Hematopoietic multipotent progenitor cell treated with erythropoietin and hydrocortisone succinate and interleukin-3 and kit ligand, for 15 days (in vitro differentiated cells): ENCODE measurements around the gene LAMA5.
A peak's percentile ranks its signal among the peaks of the same experiment; 100 is the strongest.

Source experiments
- DNase-seq: peaks from one replicate; pipeline ENCODE4 v3.0.0-alpha.2; 2015; ENCODE audit warnings: low spot score

LAMA5 gene

DNA sequence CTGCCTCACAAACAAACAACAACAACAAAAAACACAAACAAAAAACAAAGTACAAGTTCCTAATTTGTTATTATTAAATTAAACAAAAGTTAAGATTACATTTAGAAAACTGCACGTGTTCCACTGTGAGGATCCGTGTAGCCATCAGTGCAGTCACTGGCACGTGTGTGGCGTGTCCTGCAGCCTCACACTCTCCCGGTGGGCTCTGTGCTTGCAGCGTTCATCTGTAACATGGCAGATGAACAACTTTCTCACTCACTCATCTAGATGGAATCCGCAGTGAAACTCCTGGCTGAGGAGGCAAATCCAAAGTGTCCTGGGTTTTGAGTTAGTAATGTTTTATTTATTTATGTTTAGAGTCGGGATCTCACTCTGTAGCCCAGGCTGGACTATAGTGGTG is 77.2 kb downstream of the LAMA5 start:
- DNase-seq = no peak

DNA sequence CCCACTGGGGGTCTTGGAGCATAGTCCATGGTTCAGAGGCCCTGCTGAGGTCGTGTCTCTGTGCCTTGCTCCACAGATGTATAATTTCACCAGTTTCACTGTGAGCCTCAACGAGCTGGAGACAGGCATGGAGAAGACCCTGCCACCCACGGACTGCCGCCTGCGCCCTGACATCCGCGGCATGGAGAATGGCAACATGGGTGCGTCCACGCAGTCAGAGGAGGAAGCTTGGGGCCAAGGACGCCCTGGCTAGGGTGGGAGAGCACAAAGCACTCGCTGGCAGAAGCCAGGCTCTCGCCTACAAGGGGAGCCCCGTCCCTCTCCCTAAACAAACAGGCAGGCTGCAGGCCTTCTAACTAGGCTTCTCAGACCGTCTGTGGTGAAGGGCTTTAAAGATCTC is 78.0 kb downstream of the LAMA5 start:
- no peak for DNase-seq

DNA sequence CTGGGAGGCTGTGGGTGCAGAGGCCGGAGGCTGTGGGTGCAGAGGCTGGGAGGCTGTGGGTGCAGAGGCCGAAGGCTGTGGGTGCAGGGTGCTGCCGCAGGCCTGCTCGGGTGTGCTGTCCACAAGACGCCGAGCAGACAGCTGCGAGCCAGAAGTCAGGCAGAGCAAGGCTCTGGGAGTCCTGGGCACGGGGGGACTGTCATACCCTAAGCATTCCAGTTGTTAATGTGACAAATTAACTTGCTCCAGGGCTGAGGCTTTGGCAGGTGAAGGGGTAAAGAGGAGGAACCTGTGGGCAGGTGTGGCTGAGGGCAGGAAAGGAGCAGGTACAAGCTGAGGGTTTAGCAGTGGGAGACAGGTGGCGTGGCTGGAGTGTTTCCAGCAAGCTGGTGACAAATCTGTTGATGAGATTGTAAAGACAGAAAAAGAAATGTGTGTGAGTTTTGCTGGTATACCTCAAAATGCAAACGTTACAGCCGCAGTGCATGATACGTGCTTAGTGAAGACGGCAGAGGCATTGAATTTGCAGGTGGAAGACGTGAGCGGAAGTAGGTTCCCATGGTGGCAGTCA is 78.5 kb downstream of the LAMA5 start:
- DNase-seq = no peak

DNA sequence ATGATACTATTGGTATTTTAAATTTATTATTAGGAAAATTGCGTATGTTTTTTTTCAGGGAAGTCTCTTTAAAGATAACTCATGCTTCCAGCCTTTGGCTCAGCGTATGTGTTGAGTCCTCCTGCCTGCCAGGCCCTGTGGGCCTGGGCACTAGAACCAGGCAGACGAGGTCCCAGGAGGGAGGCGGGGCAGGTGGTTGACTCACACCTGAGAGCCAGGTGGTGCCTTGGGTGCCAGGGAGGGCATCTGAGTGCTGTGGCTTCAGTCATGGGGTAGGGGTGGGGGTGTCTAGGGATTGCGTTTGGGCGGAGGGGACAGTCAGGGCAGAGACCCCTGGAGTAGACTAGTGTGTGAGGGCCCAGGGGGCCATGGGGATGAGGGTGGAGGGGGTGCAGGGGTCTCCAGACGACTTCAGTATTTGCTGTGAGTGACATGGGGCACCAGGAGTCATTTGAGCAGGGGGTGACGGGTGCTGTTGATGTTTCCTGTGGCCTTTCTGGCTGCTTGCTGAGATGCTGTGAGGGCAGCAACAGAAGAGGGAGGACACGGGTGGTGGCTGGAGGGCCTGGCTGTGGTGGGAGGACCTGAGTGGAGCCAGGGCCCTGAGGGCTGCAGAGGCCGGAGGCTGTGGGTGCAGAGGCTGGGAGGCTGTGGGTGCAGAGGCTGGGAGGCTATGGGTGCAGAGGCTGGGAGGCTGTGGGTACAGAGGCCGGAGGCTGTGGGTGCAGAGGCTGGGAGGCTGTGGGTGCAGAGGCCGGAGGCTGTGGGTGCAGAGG is 79.2 kb downstream of the LAMA5 start:
- DNase-seq = no peak

DNA sequence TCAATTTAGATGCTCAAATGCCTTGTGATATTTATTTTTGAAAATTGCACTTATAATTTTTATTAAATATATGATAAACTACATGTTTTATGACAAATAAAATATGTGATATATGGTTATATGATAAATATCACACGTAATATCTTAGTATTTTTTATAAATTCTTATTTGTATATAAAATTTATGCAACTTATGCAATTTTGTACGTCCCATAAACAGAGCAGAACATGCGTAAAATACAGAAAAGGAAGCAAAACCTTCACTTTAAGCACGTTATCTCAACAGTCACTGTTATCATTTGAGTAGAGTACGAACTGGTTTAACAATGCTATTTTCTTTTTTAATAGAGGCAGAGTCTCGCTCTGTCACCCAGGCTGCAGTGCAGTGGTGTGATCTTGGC is 80.0 kb downstream of the LAMA5 start:
- no peak for DNase-seq

DNA sequence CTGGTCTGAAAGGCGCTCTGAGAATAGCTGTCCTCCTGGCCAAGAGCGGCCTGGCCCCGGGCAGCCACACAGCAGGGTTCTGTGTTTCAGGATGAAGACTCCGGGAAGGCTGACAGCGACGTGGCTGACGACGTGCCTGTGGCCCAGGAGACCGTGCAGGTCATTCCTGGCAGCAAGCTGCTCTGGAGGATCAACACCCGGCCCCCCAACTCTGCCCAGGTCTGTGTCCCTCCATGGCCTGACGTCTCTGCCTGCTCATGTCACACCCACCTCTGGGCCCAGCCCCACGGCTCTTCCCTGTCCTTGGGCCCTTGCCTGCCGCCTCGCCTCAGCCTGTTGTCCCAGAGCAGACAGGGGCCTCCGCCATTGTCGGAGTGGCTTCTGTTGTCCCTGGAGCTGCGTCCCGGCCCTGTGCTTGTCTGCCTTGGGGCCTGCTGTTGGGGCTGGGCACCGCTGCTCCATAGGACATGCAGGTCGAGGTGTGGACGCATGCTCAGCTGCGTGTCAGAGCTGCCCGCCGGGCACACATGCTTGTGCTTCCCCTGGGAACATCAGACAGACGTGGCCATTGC is 80.5 kb downstream of the LAMA5 start:
- no peak for DNase-seq

DNA sequence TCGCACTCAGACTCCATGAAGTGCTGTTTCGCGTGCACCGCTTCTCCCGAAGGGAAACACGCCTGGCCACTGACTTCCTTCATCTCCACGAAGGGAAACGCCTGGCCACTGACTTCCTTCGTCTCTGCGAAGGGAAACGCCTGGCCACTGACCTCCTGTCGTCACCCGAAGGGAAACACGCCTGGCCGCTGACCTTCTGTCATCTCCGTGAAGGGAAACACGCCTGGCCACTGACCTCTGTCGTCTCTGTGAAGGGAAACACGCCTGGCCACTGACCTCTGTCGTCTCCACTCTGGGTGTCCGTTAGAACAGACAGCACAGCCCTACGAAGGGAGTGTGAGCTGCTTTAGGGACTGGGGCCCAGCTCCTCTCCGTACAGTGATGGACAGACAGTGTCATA is 81.4 kb downstream of the LAMA5 start:
- no peak for DNase-seq

DNA sequence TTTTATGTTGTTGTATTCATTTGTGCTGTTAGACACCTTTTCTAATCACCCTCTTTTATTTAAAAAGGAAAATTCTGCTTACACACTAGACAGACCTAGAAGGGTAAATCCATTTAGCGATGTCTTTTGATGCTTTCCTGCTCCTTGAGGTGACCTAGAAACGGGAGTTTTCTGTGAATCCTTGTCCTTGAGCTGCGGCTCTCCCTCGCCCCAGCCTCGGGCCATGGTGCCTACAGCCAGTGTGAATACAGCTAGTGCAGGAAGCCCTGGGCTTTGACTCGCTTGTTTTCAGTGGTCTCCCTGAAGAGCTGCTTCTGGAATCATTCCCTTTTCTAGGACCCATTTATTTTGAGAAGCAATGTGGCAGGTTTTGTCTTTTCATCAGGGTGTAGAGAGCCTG is 82.0 kb downstream of the LAMA5 start:
- DNase-seq = no peak

DNA sequence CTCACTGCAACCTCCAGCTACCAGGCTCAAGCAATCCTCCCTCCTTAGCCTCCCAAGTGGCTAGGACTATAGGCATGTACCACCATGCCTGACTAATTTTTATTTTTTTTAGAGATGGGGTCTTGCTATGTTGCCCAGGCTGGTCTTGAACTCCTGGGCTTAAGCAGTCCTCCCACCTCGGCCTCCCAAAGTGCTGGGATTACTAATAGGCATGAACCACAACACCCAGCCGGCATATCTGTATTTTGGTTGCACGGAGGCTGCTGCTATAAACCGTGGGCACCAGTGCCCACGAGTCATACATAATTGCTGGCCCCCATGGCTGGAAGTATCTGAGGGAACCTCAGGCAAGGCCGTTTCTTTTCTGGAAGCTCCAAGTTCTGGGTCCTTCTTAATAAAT is 82.7 kb downstream of the LAMA5 start:
- no peak for DNase-seq

DNA sequence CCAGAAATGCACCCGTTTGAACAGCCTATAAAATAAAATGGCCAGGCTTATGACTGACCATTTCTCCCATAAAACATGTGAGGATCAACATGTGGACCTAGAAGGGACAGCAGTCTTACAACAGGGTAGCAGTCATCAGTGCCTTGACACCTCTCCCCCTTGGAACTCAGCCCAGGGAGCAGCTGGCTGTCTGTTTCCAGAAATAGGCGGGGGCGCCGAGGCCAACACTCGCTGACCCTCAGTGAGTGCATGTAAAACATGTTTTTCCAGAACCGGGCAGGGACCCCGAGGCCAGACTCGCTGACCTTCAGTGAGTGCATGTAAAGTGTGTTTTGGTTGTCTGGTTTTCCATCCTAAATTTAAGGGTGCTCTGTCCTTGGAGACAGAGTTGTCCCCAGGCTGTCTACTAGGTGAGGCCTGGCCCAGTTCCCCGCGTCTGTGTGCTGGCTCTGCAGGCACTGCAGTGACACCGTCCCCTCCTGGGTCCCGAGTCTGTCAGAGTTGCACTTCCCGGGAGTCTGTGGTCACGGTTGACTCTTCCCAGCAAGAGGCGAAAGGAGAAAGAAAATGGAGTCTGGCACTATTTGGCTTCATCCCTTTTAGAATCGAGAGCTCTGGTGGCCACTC is 84.1 kb downstream of the LAMA5 start:
- DNase-seq = no peak

DNA sequence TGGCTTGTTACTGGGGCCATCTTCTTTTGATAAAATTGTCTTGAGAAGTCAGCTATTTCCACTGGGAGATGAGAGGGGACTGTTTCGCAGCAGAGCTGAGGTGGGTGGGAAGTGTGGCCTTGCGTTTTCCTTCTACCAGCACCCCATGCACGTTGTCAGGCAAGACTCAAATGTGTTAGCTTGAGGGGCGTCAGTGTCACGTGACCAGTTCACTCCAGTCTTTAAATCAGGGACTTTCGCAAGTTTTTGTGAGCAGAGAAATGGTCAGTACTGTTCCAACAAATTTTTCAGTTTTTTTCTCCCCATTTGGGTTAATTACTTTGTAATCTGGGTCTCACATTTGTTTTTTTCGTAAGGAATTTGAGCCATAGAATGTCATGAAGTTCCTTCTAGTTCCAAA is 85.0 kb downstream of the LAMA5 start:
- no peak for DNase-seq

DNA sequence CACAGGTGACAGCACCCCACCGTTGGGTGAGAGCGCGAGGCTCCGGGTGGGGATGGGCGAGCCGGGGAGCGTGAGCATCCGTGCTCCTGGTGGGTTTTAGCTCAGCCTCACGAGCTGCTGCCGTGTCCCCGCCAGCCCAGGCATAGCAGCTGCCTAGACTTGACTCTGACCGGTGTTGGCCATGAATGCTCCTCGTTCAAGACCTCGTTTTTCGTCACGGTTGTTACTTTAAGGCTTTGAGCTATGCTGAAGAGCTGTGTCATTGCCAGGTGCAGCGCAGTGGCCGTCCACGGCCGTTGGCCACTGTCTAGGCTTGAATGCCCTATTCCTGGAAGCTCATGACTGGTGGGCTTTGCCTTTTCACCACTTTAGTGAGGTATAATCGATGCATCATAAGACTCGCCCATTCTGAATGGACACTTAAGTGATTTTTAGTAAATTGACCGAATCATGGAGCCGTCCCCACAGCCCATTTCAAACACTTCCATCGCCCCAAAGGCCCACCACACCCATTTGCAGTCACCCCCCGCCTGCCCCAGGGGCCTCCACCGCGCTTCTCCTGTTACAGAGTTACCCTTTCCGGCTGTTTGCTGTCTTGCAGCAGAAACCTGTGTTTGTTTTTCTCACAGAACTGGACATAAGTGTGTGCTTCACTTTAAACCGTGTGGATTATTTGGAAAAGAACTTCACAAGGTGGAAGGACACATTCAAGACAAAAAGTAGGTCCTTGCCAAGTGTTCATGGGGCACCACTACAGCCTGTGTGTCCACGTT is 85.8 kb downstream of the LAMA5 start:
- no peak for DNase-seq

DNA sequence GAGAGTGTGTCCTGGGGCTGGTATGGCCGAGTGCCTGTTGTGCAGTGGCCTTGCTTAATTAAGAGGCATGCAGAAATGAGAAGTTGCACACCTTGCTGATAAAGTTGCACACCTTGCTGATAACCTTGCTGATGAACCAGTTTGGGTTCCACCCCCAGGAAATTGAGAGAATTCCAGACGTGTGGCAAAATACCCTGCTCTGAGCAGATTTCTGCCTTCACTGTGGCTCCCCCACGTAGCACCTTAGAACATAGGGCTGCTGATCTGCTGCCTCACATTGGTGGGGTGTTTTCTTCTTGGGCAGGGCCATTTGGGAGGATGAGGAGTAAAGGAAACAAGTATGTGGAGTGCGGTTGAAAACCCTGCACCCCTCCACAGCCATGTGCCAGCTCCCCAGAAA is 86.8 kb downstream of the LAMA5 start:
- no peak for DNase-seq

DNA sequence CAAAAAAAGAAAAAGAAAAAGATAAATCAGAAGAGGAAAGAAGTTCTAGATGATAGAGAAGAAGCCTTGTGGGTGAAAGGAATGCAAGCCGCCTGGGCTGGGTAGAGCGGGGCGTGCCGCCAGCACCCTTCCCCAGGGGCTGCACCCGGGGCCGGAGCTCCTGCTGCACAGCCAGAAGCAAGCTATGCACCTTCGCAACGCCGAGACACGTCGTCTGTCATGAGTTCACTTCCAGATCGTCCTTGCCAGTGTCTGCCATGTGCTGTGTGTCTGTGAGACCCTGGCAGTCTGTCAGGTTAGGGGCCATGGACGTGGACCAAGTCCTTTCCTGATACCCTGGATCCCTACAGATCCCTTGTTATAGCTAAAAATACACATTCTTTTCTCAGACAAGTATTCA is 89.9 kb downstream of the LAMA5 start:
- DNase-seq = no peak

DNA sequence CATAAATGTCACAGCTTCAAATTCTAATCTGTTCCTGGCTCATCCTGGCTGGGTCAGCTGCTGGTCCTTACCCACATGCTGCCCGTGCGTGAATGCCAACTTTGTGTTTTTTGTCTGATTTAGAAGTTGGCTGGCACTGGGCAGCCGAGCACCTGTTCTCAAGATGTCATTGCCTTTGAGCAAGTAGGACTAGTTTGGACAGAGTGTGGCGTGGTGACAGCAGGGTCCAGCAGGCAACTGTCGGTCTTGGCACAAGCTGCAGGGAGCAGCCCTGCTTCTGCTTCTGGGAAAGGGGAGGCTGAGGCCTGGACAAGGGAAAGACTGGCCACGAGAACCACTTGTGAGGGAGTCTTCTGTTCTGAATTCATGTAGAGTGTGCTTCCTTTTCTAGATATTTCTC is 90.7 kb downstream of the LAMA5 start:
- no peak for DNase-seq

DNA sequence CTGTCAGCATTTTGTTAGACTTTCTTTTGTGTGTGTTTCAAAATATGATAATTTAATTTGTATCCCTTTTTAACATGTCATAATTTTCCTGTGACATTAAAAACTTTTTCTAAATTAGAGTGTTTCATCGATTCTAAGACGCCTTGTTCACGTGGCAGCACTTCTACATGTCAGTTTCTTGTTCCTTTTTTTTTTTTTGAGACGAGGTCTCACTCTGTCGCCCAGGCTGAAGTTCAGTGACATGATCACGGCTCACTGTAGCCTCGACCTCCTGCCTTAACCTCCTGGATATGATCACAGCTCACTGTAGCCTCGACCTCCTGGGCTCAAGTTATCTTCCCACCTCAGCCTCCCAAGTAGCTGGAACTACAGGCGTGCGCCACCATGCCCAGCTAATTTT is 91.9 kb downstream of the LAMA5 start:
- no peak for DNase-seq

DNA sequence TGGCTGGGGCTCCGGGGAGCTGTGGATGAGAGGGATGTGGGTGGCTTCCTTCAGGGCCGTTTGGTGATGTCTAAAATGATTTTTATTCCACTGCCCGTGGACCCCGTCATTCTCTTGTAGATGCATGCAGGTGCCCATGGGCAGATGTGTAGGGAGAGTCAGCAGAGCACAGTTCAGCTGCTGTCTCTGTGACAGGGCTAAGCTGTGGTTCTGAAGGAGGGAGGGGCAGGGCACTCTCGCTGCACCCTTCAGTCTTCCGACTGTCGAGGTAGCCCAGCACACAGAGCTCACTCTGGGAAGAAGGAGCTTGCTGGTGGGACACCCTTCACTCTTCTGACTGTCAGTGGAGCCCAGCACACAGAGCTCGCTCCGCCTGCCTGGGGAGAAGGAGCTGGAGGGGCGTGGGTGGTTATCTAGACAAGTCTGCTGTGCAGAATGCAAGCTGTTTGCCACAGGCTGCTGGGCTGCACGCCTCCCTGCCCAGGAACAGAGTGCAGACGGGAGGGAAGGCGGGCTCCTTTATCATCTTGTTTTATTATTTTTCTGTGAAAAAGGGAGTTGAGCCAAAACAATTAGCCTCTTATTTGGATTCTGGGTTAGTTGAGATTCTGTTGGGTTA is 92.7 kb downstream of the LAMA5 start:
- DNase-seq = peak; percentile 91

DNA sequence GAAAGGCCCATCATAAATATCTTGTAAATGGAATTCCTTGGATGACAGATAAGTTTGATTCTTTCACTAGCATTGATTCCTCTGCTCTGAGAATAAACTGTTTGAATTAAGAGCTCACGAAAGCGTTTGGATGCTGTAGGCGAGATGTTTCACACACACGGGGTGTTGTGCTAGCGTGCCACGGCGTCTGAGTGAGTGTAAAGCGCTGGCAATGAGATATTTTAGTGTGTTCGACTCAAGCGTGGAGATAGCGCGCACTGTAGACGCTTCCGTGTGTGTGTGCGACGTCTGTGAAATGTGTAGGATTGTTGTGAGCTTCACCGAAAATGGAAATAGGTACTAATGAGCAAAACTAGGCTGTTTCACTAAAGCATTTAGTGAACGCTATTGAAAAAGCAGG is 93.7 kb downstream of the LAMA5 start:
- DNase-seq = no peak

DNA sequence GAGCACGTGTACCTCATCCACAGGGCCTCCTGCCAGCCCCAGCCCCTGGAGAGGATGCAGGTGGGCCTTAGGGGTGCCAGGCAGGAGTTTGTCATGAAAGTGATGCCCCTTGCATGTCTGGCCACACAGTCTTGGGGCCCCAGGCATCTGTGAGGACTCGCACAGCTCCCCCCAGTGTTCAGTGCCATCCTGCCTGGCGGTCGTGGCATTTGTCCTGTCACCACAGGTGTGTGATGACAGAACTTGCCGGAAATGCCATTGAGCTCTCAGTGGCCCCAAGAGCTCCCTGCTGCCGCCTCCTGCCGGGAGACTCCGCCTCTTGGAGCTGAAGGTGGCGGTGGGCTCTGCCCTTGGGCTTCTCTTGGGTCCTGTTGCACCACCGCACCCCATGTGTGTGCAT is 94.9 kb downstream of the LAMA5 start:
- no peak for DNase-seq

DNA sequence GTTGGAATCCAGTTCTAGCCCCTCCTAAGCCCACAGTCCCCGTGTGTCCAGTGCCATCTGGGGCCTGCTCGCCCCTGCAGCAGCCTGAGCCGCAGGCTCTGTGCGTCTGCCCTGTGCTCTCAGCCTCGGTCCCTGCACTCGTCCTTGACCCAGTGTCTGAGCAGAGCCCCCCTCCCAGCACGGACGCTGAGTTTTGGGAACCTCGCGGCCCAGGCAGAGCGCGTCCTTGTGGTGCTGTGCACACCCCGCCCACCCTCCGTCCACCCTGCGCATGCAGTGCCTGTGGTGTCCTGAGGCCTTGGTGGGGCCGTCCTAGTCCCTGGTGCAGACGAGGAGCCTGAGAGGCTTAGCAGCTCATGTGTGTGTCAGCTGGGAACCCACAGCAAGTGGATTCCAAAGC is 97.2 kb downstream of the LAMA5 start:
- DNase-seq = no peak

DNA sequence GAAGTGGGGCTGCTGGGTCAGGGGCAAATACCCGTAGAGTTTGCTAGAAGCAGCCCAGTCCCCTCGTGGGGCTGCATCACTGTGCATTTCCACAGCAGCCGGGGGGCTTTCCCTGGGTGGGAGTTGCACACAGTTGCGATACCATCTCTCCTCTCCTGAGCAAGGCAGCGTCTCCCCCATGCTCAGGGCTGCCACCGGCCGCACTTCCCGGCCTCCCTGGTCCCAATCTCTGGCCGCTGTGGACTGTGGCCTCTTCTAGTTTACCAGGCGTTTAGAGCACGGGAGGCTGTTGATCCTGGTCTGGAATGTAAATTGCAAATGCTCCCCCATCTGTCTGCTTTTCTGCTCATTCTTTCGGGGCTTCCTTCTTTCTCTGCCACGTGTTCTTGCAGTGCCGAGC is 97.7 kb downstream of the LAMA5 start:
- no peak for DNase-seq

DNA sequence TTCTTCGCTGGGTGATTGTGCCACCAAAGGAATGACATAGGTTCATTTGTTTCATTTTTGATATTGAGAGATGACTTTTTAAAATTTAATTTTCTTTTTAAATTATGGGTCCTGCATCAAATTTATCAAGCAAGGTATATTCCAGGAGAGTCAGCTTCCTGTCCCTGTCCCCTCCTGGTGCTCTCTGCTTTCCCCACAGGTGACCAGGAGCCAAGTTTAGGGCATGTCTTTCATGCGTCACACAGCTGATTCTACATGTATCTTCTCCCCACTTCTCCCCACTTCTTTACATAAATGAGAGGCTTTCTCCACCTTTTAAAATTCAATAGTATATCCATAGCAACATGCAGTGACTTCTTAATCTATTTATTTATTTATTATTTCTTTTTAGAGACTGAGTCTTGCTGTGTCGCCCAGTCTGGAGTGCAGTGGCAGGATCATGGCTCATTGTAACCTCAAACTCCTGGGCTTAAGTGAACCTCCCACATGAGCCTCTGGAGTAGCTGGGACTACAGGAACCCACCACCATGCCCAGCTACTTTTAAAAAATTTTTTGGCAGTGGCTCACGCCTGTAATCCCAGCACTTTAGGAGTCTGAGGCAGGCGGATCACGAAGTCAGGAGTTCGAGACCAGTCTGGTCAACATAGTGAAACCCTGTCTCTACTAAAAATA is 98.7 kb downstream of the LAMA5 start:
- no peak for DNase-seq
